ENCODE results near the gene FNDC8.
"Not testable (repeated sequence)": the region's sequence is repeated elsewhere in the genome, so short reads cannot be mapped to it uniquely, and the experiment has no call there.

Gene FNDC8

DNA sequence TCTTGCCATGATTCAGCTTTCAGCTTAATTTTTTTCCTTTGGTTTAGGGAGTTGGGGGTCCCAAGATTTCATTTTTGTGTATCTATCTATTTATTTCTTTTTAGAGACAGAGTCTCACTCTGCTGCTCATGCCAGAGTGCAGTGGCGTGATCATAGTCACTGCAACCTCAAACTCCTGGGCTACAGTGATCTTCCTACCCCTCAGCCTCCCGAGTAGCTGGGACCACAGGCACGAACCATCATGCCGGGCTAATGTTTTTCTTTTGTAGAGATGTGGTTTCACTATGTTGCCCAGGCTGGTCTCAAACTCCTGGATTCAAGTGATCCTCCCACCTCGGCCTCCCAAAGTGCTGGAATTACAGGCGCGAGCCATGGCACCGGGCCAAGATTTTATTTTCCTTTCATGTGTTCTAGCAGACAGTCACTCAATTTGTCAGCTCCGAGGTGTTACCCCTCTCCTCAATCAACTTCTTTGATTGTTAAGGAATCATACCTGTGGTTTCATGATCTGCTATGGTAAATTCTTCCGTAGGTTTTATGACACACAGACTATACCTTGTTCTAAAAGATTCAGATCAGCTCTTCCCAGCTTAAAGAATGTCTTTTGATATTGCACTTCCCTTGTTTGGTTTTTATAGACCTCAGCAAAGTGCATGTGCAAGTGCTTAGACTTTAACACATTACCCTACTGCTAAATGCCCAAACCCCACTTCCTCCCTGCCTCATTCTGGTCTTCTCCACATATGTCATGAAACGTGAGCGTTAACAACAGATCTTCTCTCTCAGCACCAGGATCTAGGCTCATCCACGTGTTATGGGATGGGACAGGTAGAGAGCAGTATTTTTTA, 39.2 kb downstream of the FNDC8 start:
- DNase-seq (ENCODE audit: insufficient read length, low spot score) = no peak
- FAIRE-seq = no peak
- no peak for TF ChIP-seq POLR2A (IDR thresholded peaks at IDR 0.05; ENCODE audit: low read depth, low read length)

DNA sequence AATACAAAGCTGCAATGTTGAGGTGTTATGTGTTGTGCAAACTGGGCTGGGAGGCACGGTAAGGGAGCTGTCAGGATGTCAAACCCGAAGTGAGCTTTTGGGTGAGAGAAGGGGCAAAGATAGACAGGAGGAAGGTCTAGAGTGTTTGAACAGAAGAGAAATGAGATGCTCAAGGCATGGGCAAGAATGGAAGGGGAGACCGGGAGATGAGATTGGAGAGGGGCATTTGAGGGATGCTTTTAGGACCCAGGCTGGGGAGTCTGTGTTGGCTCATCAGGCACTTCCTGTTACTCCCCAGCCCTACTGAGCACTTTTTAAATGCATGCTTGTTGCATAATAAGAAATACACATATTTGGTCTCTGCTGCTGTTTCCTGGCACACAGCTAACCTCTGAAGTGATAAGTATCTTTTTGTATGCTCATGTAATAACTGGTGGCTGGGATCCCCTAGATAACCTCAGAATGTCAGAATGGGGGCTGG, 39.9 kb downstream of the FNDC8 start:
- FAIRE-seq = no peak
- TF ChIP-seq POLR2A (IDR thresholded peaks at IDR 0.05; ENCODE audit: low read depth, low read length) = no peak
- DNase-seq (ENCODE audit: insufficient read length, low spot score) = no peak

GRCh38 chr17:35162755-35163154, 41.3 kb downstream of the FNDC8 start:
- DNase-seq (ENCODE audit: insufficient read length, low spot score) = no peak
- no peak for TF ChIP-seq POLR2A (IDR thresholded peaks at IDR 0.05; ENCODE audit: low read depth, low read length)
- no peak for FAIRE-seq

DNA sequence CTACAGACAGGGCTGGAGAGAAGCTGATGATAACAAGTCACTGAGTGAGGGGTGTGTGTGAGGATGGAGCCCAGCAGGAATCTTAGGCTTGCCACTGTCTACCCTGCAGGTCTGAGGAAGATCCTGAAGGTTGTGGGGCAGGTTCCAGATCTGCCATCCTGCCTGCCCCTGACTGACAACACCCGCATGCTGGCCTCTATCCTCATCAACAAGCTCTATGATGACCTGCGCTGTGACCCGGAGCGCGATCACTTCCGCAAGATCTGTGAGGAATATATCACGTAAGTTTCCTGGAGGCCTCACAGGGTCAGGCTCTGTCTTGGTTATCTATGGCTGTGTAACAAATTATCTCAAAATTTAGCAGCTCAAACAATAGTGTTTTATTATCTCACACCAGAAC, 42.5 kb downstream of the FNDC8 start:
- no peak for TF ChIP-seq POLR2A (IDR thresholded peaks at IDR 0.05; ENCODE audit: low read depth, low read length)
- no peak for DNase-seq (ENCODE audit: insufficient read length, low spot score)
- no peak for FAIRE-seq

DNA sequence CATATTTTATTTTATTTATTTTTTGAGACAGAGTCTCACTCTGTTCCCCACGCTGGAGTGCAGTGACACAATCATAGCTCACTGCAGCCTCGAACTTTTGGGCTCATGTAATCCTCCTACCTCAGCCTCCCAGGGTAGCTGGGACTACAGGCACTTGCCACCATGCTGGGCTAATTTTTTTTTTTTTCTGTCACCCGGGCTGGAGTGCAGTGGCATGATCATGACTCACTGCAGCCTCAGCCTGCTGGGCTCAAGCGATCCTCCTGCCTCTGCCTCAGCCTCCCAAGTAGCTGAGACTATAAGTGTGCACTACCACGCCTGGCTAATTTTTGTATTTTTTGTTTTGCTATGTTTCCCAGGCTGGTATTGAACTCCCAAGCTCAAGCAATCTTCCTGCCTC, 43.3 kb downstream of the FNDC8 start:
- no peak for FAIRE-seq
- DNase-seq (ENCODE audit: insufficient read length, low spot score) = no peak
- no peak for TF ChIP-seq POLR2A (IDR thresholded peaks at IDR 0.05; ENCODE audit: low read depth, low read length)

DNA sequence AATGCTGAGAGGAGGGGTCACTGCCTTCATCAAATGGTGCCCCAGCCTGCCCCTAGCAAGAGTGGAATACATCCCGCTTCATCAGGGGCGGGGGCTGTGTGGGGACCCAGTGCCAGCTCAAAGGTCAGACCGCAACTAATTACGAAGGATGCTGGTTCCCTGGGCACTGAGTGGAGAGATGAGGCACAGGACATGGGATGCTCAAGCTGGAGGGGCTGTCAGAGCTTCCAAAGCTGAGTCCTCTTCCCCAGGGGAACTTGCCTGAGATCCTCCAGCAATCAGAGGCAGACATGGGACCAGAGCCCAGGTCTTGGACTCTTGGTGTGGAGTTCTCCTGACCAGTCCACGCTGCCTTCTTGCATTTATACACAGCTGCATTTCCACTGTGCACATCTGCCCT, 45.1 kb downstream of the FNDC8 start:
- DNase-seq (ENCODE audit: insufficient read length, low spot score) (no peak), FAIRE-seq (no peak)

GRCh38 chr17:35167046-35167445, 45.6 kb downstream of the FNDC8 start:
- no peak for FAIRE-seq
- no peak for DNase-seq (ENCODE audit: insufficient read length, low spot score)
- TF ChIP-seq POLR2A (IDR thresholded peaks at IDR 0.05; ENCODE audit: low read depth, low read length) = no peak

More for the DNA sequence above, 45.1 kb downstream of the FNDC8 start:
- TF ChIP-seq POLR2A (IDR thresholded peaks at IDR 0.05; ENCODE audit: low read depth, low read length) = no peak

- no peak for DNase-seq (ENCODE audit: insufficient read length, low spot score)
- FAIRE-seq = no peak
- TF ChIP-seq POLR2A (IDR thresholded peaks at IDR 0.05; ENCODE audit: low read depth, low read length) = no peak
Observed at GRCh38 chr17:35167666-35168065, 46.3 kb downstream of the FNDC8 start.

DNA sequence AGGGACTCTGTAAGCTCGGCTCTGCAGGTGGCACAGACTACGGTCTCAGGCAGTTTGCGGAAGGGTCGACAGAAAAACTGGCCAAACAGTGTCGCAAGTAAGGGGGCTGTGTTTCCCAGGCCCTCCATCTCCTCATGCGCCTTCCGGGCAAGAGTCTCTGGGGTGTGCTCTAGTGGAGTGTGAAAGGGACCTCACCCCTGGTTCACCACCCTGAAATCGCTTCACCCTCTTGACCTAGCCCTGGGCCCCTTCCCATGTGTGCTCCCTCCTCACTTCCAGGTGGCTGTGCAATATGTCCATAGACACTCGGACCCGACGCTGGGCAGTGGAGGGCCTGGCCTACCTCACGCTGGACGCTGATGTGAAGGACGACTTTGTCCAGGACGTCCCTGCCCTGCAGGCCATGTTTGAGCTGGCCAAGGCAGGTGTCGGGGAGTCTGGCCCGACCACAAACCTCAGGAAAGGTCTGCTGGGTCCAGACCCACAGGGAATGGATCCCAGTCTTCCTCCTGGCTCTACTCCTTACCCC, 48.5 kb downstream of the FNDC8 start:
- TF ChIP-seq POLR2A (IDR thresholded peaks at IDR 0.05; ENCODE audit: low read depth, low read length) = no peak
- FAIRE-seq (no peak), DNase-seq (ENCODE audit: insufficient read length, low spot score) (no peak)

DNA sequence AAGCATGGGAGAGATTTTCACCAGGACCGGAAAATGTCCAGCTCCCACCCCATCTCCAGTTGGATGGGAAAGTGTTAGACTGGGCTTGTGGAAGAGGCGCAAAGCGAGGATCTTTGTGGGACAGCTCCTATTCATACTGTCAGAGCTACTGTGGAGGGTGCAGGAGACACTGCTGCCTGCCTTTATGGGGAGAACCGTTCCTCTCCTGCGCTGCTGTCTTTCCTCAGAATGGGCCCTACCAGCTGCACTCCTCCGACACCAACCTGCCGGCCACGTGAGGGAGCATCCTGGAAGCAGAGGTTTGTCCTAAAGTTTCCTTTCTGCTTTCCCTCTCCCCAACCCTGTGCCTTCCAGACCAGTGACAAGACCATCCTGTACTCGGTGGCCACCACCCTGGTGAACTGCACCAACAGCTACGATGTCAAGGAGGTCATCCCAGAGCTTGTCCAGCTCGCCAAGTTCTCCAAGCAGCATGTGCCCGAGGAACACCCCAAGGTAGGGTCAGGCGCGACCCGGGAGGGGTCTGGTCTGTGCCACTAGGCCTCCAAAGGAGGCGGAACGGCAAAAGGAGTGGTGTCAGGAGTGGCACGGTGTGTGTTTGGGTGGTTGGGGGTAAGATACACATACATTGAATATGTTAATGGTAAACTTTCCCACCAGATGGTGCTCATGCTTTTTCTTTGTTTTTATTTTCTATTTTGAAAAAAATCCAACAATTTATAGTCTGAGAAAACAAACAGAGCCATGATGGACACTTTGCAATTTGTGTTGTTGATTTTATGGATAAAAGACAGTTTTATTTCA, 49.8 kb downstream of the FNDC8 start:
- TF ChIP-seq POLR2A (IDR thresholded peaks at IDR 0.05; ENCODE audit: low read depth, low read length) = no peak
- DNase-seq (ENCODE audit: insufficient read length, low spot score) (no peak), FAIRE-seq (no peak)

GRCh38 chr17:35171834-35172233, 50.4 kb downstream of the FNDC8 start:
- no peak for TF ChIP-seq POLR2A (IDR thresholded peaks at IDR 0.05; ENCODE audit: low read depth, low read length)
- no peak for FAIRE-seq
- no peak for DNase-seq (ENCODE audit: insufficient read length, low spot score)

GRCh38 chr17:35172321-35172720, 50.9 kb downstream of the FNDC8 start:
- FAIRE-seq; DNase-seq (ENCODE audit: insufficient read length, low spot score): not testable (repeated sequence)

DNA sequence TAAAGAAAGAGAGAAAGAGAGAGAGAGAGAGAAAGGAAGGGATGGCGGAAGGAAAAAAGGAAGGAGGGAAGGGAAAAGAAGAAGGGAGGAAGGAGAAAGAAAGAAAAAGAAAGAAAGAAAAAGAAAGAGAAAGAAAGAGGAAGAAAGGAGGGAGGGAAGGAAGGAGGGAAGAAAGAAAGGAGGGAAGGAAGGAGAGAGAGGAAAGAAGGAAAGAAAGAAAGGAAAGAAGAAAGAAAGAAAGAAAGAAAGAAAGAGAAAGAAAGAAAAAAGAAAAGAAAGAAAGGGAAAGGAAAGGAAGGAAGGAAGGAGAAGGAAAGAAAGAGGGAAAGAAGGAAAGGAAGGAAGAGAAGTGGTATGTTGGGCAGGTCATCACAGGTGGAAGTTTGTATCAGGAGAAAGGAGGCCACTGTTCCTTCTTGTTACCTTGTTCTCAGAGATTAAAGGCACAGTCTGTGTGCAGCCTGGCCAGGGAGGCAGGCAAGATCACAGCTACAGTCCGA, 53.5 kb downstream of the FNDC8 start:
- TF ChIP-seq POLR2A (IDR thresholded peaks at IDR 0.05; ENCODE audit: low read depth, low read length) = no peak
- no peak for FAIRE-seq
- no peak for DNase-seq (ENCODE audit: insufficient read length, low spot score)

Measured in H54 (cell line).